ENCODE results near the gene CDK5.

DNA sequence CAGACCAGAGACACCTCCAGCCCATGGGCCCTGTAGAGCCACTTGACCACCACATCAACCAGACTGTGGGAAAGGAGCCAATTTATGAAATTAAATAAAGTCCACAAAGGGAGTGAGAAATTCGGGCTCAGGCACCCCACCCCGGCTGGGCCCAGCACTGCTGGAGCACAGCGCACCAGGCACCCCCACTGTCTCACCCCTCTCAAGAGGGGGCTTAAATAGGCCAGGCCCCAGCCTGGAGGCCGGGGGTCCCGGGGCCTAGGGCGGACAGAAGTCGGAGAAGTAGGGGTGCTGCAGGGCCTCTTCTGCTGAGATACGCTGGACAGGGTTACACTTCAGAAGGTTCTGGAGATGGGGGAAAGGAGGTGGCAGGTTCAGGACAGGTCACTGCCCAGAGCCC, 3.9 kb downstream of the CDK5 start:
- TF ChIP-seq POLR2A (IDR thresholded peaks at IDR 0.05), result no peak
- TF ChIP-seq, protein P1, sequence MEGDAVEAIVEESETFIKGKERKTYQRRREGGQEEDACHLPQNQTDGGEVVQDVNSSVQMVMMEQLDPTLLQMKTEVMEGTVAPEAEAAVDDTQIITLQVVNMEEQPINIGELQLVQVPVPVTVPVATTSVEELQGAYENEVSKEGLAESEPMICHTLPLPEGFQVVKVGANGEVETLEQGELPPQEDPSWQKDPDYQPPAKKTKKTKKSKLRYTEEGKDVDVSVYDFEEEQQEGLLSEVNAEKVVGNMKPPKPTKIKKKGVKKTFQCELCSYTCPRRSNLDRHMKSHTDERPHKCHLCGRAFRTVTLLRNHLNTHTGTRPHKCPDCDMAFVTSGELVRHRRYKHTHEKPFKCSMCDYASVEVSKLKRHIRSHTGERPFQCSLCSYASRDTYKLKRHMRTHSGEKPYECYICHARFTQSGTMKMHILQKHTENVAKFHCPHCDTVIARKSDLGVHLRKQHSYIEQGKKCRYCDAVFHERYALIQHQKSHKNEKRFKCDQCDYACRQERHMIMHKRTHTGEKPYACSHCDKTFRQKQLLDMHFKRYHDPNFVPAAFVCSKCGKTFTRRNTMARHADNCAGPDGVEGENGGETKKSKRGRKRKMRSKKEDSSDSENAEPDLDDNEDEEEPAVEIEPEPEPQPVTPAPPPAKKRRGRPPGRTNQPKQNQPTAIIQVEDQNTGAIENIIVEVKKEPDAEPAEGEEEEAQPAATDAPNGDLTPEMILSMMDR (IDR thresholded peaks at IDR 0.05), result no peak
- no peak for TF ChIP-seq POLR2AphosphoS5 (IDR thresholded peaks at IDR 0.05; ENCODE audit: insufficient read depth in 1 of 2, low read depth in 1 of 2)

All from vagina (tissue), 2 donors.